Mesenchymal stem cell (in vitro differentiated cells and primary cell): ENCODE results near the gene CGB1.
"Not testable (repeated sequence)": the region's sequence is repeated elsewhere in the genome, so short reads cannot be mapped to it uniquely, and the experiment has no call there.

ENCODE experiments used
- DNase-seq: peaks from one replicate; pipeline ENCODE4 v3.0.0-alpha.2; 2013
- H2AFZ ChIP-seq: one replicate; pipeline ENCODE4 v1.6.1; 2013; ENCODE audit warnings: low read depth, mild to moderate bottlenecking, control low read depth, inconsistent platforms, low read length, moderate library complexity
- H2AK5ac ChIP-seq: 2 replicates; pipeline ENCODE4 v1.6.1; 2013; ENCODE audit warnings: low read length, moderate library complexity, mild to moderate bottlenecking, inconsistent platforms; ENCODE audit not compliant: severe bottlenecking
- H2BK120ac ChIP-seq: one replicate; pipeline ENCODE4 v1.6.1; 2013; ENCODE audit warnings: low read depth, mild to moderate bottlenecking, inconsistent platforms, low read length, moderate library complexity
- H2BK12ac ChIP-seq, 2 experiments: one replicate each; pipeline ENCODE4 v1.6.1; 2013; ENCODE audit warnings: inconsistent platforms in 2 of 2, low read length in 2 of 2, mild to moderate bottlenecking in 2 of 2, moderate library complexity in 2 of 2, control low read depth in 1 of 2
- H2BK15ac ChIP-seq: one replicate; pipeline ENCODE4 v1.6.1; 2013; ENCODE audit warnings: mild to moderate bottlenecking, low read depth, inconsistent platforms; ENCODE audit not compliant: poor library complexity, severe bottlenecking
- H2BK5ac ChIP-seq: 2 replicates; pipeline ENCODE4 v1.6.1; 2013; ENCODE audit warnings: low read depth, mild to moderate bottlenecking, low read length, control low read depth, inconsistent platforms; ENCODE audit not compliant: poor library complexity, severe bottlenecking
- H3K14ac ChIP-seq, 2 experiments: one replicate each; pipeline ENCODE4 v1.6.1; 2013; ENCODE audit warnings: inconsistent platforms in 2 of 2, low read length in 2 of 2, control low read depth in 1 of 2, mild to moderate bottlenecking in 1 of 2, moderate library complexity in 1 of 2
- H3K18ac ChIP-seq, 2 experiments: one replicate each; pipeline ENCODE4 v1.6.1; 2013; ENCODE audit warnings: inconsistent platforms in 2 of 2, low read length in 2 of 2, control low read depth in 1 of 2, low read depth in 1 of 2, mild to moderate bottlenecking in 1 of 2
- H3K23ac ChIP-seq, 2 experiments: one replicate each; pipeline ENCODE4 v1.6.1; 2013; ENCODE audit warnings: inconsistent platforms in 2 of 2, low read length in 2 of 2, mild to moderate bottlenecking in 2 of 2, moderate library complexity in 2 of 2, control low read depth in 1 of 2
- H3K27ac ChIP-seq: 2 replicates; pipeline ENCODE4 v1.5.1; 2013; ENCODE audit warnings: mild to moderate bottlenecking, moderate library complexity, low read length, control low read depth, inconsistent platforms; ENCODE audit not compliant: poor library complexity, severe bottlenecking
- H3K27me3 ChIP-seq, 2 experiments: 2 replicates each; pipeline versions ENCODE4 v1.6.1 to v1.7.0; 2013; ENCODE audit warnings: low read length in 2 of 2, mild to moderate bottlenecking in 2 of 2, moderate library complexity in 2 of 2, control low read depth in 1 of 2, inconsistent platforms in 1 of 2; ENCODE audit not compliant: control insufficient read depth in 1 of 2, insufficient read depth in 1 of 2
- H3K36me3 ChIP-seq, 2 experiments: 2 replicates each; pipeline versions ENCODE4 v1.6.1 to v1.7.0; 2013; ENCODE audit warnings: low read length in 2 of 2, control low read depth in 1 of 2, inconsistent platforms in 1 of 2, low read depth in 1 of 2, mild to moderate bottlenecking in 1 of 2; ENCODE audit not compliant: insufficient read depth in 2 of 2, control insufficient read depth in 1 of 2
- H3K4ac ChIP-seq, 2 experiments: one replicate each; pipeline ENCODE4 v1.6.1; 2013; ENCODE audit warnings: inconsistent platforms in 2 of 2, low read length in 2 of 2, mild to moderate bottlenecking in 2 of 2, moderate library complexity in 2 of 2, control low read depth in 1 of 2, low read depth in 1 of 2
- H3K4me1 ChIP-seq: 2 replicates; pipeline ENCODE4 v1.6.1; 2013; ENCODE audit warnings: low read depth, low read length, control low read depth; ENCODE audit not compliant: control insufficient read depth, insufficient read depth
- H3K4me2 ChIP-seq: 2 replicates; pipeline ENCODE4 v1.6.1; 2013; ENCODE audit warnings: low read length, mild to moderate bottlenecking, inconsistent platforms; ENCODE audit not compliant: poor library complexity, severe bottlenecking
- H3K4me3 ChIP-seq, 2 experiments: 2 replicates each; pipeline versions ENCODE4 v1.5.1 to v1.7.0; 2013; ENCODE audit warnings: low read length in 2 of 2, mild to moderate bottlenecking in 2 of 2, control low read depth in 1 of 2, low read depth in 1 of 2; ENCODE audit not compliant: insufficient read depth in 1 of 2
- H3K79me1 ChIP-seq: replicated peaks from 2 replicates; pipeline ENCODE4 v1.6.1; 2013; ENCODE audit warnings: mild to moderate bottlenecking, control low read depth, low read length, inconsistent platforms; ENCODE audit not compliant: poor library complexity, severe bottlenecking
- H3K9ac ChIP-seq: 2 replicates; pipeline ENCODE4 v1.7.0; 2013; ENCODE audit warnings: mild to moderate bottlenecking, low read length, moderate library complexity
- H3K9me3 ChIP-seq: 2 replicates; pipeline ENCODE4 v1.7.0; 2013; ENCODE audit warnings: mild to moderate bottlenecking, low read length; ENCODE audit not compliant: control insufficient read depth
- H4K8ac ChIP-seq: one replicate; pipeline ENCODE4 v1.6.1; 2013; ENCODE audit warnings: inconsistent platforms, mild to moderate bottlenecking, low read length, moderate library complexity
- H4K91ac ChIP-seq: one replicate; pipeline ENCODE4 v1.6.1; 2013; ENCODE audit warnings: mild to moderate bottlenecking, low read length, inconsistent platforms
- WGBS: methylation state at CpG from one replicate; pipeline ENCODE4 v1.1.7; 2013; ENCODE audit warnings: mixed read lengths; 5-methylcytosine and 5-hydroxymethylcytosine counted together

Gene CGB1

GRCh38 chr19:49028686-49029085, 8.0 kb downstream of the CGB1 start:
- H3K14ac ChIP-seq: not testable (repeated sequence)

DNA sequence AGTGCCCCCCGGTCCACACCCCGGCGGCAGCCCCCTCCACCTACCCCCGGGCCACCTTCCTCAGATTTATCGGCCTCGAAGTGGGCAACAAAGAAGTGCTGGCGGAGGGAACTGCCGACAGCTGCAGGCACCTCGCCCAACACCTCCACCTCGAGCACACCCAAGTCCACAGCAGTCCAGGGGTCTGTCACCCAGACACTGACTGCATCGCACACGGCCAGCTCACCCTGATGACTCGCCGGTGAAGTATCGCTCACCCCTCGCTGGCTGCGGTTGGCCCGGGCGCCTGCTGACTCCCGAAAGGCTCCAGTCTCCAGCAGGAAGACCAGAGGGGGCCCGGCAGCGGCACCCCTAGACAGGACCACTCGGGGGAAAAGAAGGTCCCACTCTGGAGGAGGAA, 11.1 kb downstream of the CGB1 start:
- H3K4me2 ChIP-seq, H3K23ac ChIP-seq, H4K8ac ChIP-seq, H3K9ac ChIP-seq, H3K14ac ChIP-seq, H2BK120ac ChIP-seq, DNase-seq, H3K9me3 ChIP-seq, H2AFZ ChIP-seq, H2BK15ac ChIP-seq, H3K27ac ChIP-seq, H3K4ac ChIP-seq, H4K91ac ChIP-seq, H3K18ac ChIP-seq, H2AK5ac ChIP-seq, H3K79me1 ChIP-seq, H3K4me3 ChIP-seq, H2BK5ac ChIP-seq, H3K36me3 ChIP-seq, H2BK12ac ChIP-seq: not testable (repeated sequence)
- Histone ChIP-seq H3K4me1 (peaks cover 11% of the 10 kb centered on the region), H3K27me3 (peaks cover 0 to 10% of the 10 kb centered on the region in 2 experiments)
- 59% methylated on average over 22 of the region's 23 CpGs for WGBS

More at GRCh38 chr19:49028686-49029085, 8.0 kb downstream of the CGB1 start:
- H3K27ac ChIP-seq, H2BK15ac ChIP-seq, H2BK12ac ChIP-seq, H3K79me1 ChIP-seq, H4K91ac ChIP-seq, H4K8ac ChIP-seq, H3K27me3 ChIP-seq, H3K36me3 ChIP-seq, H3K18ac ChIP-seq, H3K4ac ChIP-seq, H3K23ac ChIP-seq, H2BK5ac ChIP-seq, H2BK120ac ChIP-seq, H3K4me3 ChIP-seq, H3K9ac ChIP-seq, H2AK5ac ChIP-seq, H3K4me1 ChIP-seq, H2AFZ ChIP-seq, H3K9me3 ChIP-seq, H3K4me2 ChIP-seq, DNase-seq: not testable (repeated sequence)
- WGBS: 97% methylated on average over 6 of the region's 9 CpGs

DNA sequence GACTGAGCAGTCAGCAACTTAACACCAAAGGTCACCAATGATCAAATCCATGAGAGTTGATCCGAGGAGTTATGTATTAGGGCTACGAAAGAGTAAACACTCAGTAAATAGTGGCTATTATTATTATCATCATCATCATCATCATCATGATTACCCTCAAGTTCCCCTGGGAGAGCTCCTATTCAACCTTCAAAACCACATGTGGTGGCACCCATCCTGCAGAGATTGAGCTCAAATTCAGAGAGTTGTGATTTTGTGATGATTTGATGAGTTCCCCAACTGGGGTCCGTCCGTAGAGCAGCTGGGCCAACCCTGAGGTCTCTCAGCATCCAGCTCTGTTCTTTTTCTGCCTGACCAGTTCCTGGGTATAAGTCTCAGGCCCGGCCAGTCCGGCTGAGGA, 11.6 kb downstream of the CGB1 start:
- H3K36me3 ChIP-seq, H3K4me2 ChIP-seq, H2BK15ac ChIP-seq, H2BK120ac ChIP-seq, DNase-seq, H3K79me1 ChIP-seq, H2BK12ac ChIP-seq, H4K91ac ChIP-seq, H3K18ac ChIP-seq, H3K9ac ChIP-seq, H3K4ac ChIP-seq, H2AK5ac ChIP-seq, H2BK5ac ChIP-seq, H3K9me3 ChIP-seq, H4K8ac ChIP-seq, H3K27ac ChIP-seq, H2AFZ ChIP-seq, H3K23ac ChIP-seq, H3K14ac ChIP-seq, H3K4me3 ChIP-seq: not testable (repeated sequence)
- Histone ChIP-seq H3K4me1 (peaks cover 11% of the 10 kb centered on the region), H3K27me3 (peaks cover 0 to 16% of the 10 kb centered on the region in 2 experiments)
- no CpG with 5 or more reads among the region's 6 CpGs for WGBS

- H3K27ac ChIP-seq, H2BK12ac ChIP-seq, H3K36me3 ChIP-seq: not testable (repeated sequence)
These were observed 12.5 kb downstream of the CGB1 start, which contains the start of gene CGB3 for GRCh38 chr19:49024233-49024632. Gene CGB3, minus strand, starts transcription at chr19:49024333. Its CDS starts 362 bp downstream, at chr19:49023971.

More at GRCh38 chr19:49024233-49024632, 12.5 kb downstream of the CGB1 start, which contains the start of gene CGB3:
- H3K9me3 ChIP-seq, H3K4me3 ChIP-seq, H3K23ac ChIP-seq, H3K4ac ChIP-seq, H2BK5ac ChIP-seq, H3K4me2 ChIP-seq, H4K8ac ChIP-seq, DNase-seq, H3K4me1 ChIP-seq, H3K79me1 ChIP-seq, H2AFZ ChIP-seq, H2BK15ac ChIP-seq, H3K18ac ChIP-seq, H2AK5ac ChIP-seq, H4K91ac ChIP-seq, H3K14ac ChIP-seq, H2BK120ac ChIP-seq, H3K9ac ChIP-seq: not testable (repeated sequence)
- peaks cover 0 to 22% of the 10 kb centered on the region in 2 experiments for H3K27me3 ChIP-seq
- WGBS: no CpG with 5 or more reads among the region's 15 CpGs
